Left lung (tissue), 10 donors: Measurements from ENCODE around the gene MAP10. TPM values are rescaled to one million over a fixed set of nuclear protein-coding genes. Genes with fewer than 3 reads are reported as not detected.

ENCODE experiments used
- ATAC-seq: fragments of 200-7000 bp; cut with Tn5 transposase; one replicate; pipeline ENCODE4 v1.9.1; 2020; ENCODE audit warnings: moderate library complexity
- DNase-seq, 4 donors: peaks; one replicate each; pipeline ENCODE4 v3.0.0-alpha.2; 2013 to 2020
- H3K27ac ChIP-seq, 2 donors: fragments of 200-600 bp; sonication (generic) in 1 of 2; one replicate each; pipeline versions ENCODE4 v1.5.0 to v1.8.0; 2020 to 2021
- H3K27me3 ChIP-seq, 2 donors: fragments of 200-600 bp; sonication (generic) in 1 of 2; one replicate each; pipeline versions ENCODE4 v1.5.0 to v1.8.0; 2020 to 2021
- H3K36me3 ChIP-seq, 2 donors: fragments of 200-600 bp; sonication (generic) in 1 of 2; one replicate each; pipeline versions ENCODE4 v1.5.0 to v1.8.0; 2020 to 2021
- H3K4me1 ChIP-seq, 2 donors: fragments of 200-600 bp; one replicate each; pipeline ENCODE4 v1.8.0; 2021
- H3K4me3 ChIP-seq, 2 donors: fragments of 200-600 bp; sonication (generic) in 1 of 2; one replicate each; pipeline versions ENCODE4 v1.5.0 to v1.8.0; 2020 to 2021; ENCODE audit warnings: mild to moderate bottlenecking in 1 of 2
- H3K9me3 ChIP-seq, 2 donors: fragments of 200-600 bp; sonication (generic) in 1 of 2; one replicate each; pipeline versions ENCODE4 v1.5.0 to v1.8.0; 2020 to 2021
- CTCF ChIP-seq, 2 donors: fragments of 200-600 bp; sonication (generic) in 1 of 2; IDR thresholded peaks; one replicate each; pipeline versions ENCODE4 v1.5.0 to v1.8.0; 2021; ENCODE audit warnings: antibody characterized with exemption in 2 of 2
- intact Hi-C, 2 donors: fragments of 100-400 bp; cut with DNase I; formaldehyde crosslinking; loops; one replicate each; pipeline versions ENCODE4 v1.11.2 to v1.14.2; 2022
- polyA plus RNA-seq, 6 donors: library from polyadenylated mRNA; unstranded; fragments of 120-200 nt; gene quantifications; one replicate each; pipeline ENCODE4 v1.2.1, GENCODE V29; 2013; ENCODE audit not compliant: insufficient read length in 6 of 6
- total RNA-seq, 2 donors: library from RNA; stranded (reverse); fragmentation: NEBNext Ultra II Directional; extraction: Animal tissue kit (Norgen Biotek cat#: 25700); gene quantifications; one replicate each; pipeline ENCODE4 v1.2.1, GENCODE V29; 2021
- donor health status: DM: no; HTN: yes; CAD: no.
- donor health status: DM: no; HTN: no; CAD: no.

The MAP10 gene
- total and polyA plus RNA-seq, 8 donors: 2.4 to 7.0 (median 6.0) TPM

DNA sequence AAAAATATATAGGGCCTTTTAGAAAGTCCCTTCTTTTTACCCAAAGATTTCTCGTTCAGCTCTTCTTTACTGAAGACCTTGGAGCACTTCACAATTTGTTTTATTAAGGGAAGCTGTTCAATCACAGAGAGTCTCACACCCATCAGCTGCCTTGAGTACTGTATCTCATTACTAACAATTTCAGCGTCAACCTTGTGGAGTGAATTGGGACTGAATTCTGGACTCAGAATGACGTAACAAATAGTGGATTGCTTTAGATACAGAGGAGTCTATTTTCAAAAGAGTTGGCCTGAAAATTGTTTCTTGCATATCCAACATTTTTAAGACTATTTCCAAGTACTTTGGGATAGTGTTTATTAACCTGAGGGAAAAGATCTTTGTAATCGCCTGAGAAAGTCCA lies 7.9 kb downstream of the MAP10 start:
- intact Hi-C loops: no loop called here
- DNase-seq: no peak
- Histone ChIP-seq H3K27ac (no peak overlapping the region), H3K27me3 (no peaks in the 10 kb centered on the region), H3K4me1 (no peaks in the 10 kb centered on the region), H3K9me3 (no peaks in the 10 kb centered on the region), H3K36me3 (no peaks in the 10 kb centered on the region), H3K4me3 (no peak overlapping the region)
- TF ChIP-seq CTCF (IDR thresholded peaks at IDR 0.05): no peak
- ATAC-seq: no peak

DNA sequence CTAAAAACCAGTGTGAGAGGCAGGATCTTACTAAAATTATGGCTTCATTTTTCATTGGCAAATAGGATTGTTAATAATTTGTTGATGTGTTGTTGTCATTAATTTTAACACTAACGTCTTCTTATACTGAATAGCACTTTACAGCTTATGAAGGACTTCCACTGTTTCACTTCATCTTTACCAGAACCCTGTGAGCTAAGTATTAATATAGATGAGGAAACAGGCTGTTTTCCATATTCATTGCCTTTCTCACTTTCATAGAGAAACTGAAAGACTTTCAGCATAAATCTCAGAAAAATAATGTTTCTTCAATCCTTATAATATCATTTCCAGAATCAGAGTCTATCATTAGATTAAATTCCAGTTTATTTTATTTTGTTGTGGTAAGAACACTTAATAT lies 8.5 kb downstream of the MAP10 start:
- ATAC-seq: no peak
- DNase-seq: no peak
- no peak for TF ChIP-seq CTCF (IDR thresholded peaks at IDR 0.05)
- no peaks in the 10 kb centered on the region for H3K36me3 ChIP-seq
- H3K4me3 ChIP-seq: no peak overlapping the region
- H3K27me3 ChIP-seq: no peaks in the 10 kb centered on the region
- H3K27ac ChIP-seq: no peak overlapping the region
- no peaks in the 10 kb centered on the region for H3K9me3 ChIP-seq
- H3K4me1 ChIP-seq: no peaks in the 10 kb centered on the region
- intact Hi-C loops: no loop called here

- Histone ChIP-seq H3K4me1 (no peaks in the 10 kb centered on the region), H3K27me3 (no peaks in the 10 kb centered on the region), H3K4me3 (no peak overlapping the region), H3K36me3 (no peaks in the 10 kb centered on the region), H3K27ac (no peak overlapping the region), H3K9me3 (no peaks in the 10 kb centered on the region)
- ATAC-seq: no peak
- no peak for DNase-seq
- intact Hi-C loops: no loop called here
- TF ChIP-seq CTCF (IDR thresholded peaks at IDR 0.05): no peak
Observed at GRCh38 chr1:232816324-232816723, 11.1 kb downstream of the MAP10 start.

DNA sequence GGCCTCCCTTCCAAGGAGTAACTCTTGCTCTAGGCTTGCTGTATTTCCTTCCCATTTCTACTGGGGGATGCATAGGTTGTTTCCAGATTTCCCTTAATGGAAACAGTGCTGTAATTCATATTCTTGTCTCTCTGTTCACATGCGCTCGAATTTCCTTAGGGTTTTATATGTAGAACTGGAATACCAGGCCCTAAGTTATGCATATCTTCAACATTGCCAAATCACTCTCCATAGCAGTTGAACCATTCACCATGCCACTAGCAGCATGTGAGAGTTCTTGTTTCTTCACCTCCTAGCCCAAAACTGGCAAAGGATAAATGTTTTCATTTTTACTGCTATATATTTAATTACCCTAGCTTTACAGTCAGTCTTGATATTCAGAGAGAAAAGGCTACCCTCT lies 12.8 kb downstream of the MAP10 start:
- ATAC-seq: no peak
- Histone ChIP-seq H3K27me3 (no peaks in the 10 kb centered on the region), H3K27ac (no peak overlapping the region), H3K4me3 (no peak overlapping the region), H3K4me1 (no peaks in the 10 kb centered on the region), H3K36me3 (no peaks in the 10 kb centered on the region), H3K9me3 (no peaks in the 10 kb centered on the region)
- no peak for TF ChIP-seq CTCF (IDR thresholded peaks at IDR 0.05)
- intact Hi-C loops: no loop called here
- no peak for DNase-seq

DNA sequence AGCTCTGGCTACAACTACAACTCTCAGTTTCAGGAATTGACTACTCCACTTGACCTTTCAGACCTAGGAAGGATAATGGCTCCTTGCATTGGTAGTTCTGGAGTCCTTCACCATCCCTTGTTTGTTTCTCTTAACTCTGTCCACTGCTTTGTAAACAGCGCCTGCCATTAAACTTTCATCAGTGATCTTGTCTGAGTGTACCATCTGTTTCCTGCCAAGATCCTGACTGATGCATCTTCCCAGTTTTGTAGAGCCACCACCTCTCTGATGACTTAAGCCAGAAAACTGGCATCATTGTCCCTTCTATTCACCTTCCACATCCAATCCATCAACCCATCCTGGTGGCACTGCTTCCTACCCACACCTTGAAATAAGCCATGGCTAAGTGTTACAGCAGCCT lies 15.2 kb downstream of the MAP10 start:
- TF ChIP-seq CTCF (IDR thresholded peaks at IDR 0.05): no peak
- Histone ChIP-seq H3K36me3 (no peaks in the 10 kb centered on the region), H3K9me3 (no peaks in the 10 kb centered on the region), H3K4me1 (no peaks in the 10 kb centered on the region), H3K27ac (no peak overlapping the region), H3K4me3 (no peak overlapping the region), H3K27me3 (no peaks in the 10 kb centered on the region)
- intact Hi-C loops: no loop called here
- no peak for DNase-seq
- no peak for ATAC-seq
